GM19467 (cell line): ENCODE measurements around the gene SMOC1.

Source experiments
- ATAC-seq: cut with Tn5 transposase; IDR thresholded peaks from one replicate; pipeline ENCODE4 v1.9.1; 2021; ENCODE audit warnings: mild to moderate bottlenecking, moderate library complexity; ENCODE audit not compliant: unreplicated experiment

The SMOC1 gene

GRCh38 chr14:70033116-70033515, 153.9 kb downstream of the SMOC1 start:
- ATAC-seq: no peak

GRCh38 chr14:70033561-70033960, 154.3 kb downstream of the SMOC1 start:
- ATAC-seq: no peak

- no peak for ATAC-seq
Observed at GRCh38 chr14:70034257-70034656, 155.0 kb downstream of the SMOC1 start.

GRCh38 chr14:70036665-70037064, 157.4 kb downstream of the SMOC1 start:
- no peak for ATAC-seq

- no peak for ATAC-seq
Observed at GRCh38 chr14:70043001-70043400, 163.8 kb downstream of the SMOC1 start.

GRCh38 chr14:70045310-70045709, 166.1 kb downstream of the SMOC1 start:
- no peak for ATAC-seq

GRCh38 chr14:70045844-70046535, 166.8 kb downstream of the SMOC1 start:
- ATAC-seq: no peak

- no peak for ATAC-seq
Observed at GRCh38 chr14:70047598-70048312, 168.5 kb downstream of the SMOC1 start.

- no peak for ATAC-seq
Observed at GRCh38 chr14:70048313-70048654, 169.1 kb downstream of the SMOC1 start.

- ATAC-seq: no peak
Observed at GRCh38 chr14:70049605-70050004, 170.4 kb downstream of the SMOC1 start.

- no peak for ATAC-seq
Observed at GRCh38 chr14:70050136-70050535, 170.9 kb downstream of the SMOC1 start.

GRCh38 chr14:70052990-70053389, 173.8 kb downstream of the SMOC1 start:
- no peak for ATAC-seq

GRCh38 chr14:70057519-70058136, 178.4 kb downstream of the SMOC1 start:
- no peak for ATAC-seq

GRCh38 chr14:70059545-70059944, 180.3 kb downstream of the SMOC1 start:
- no peak for ATAC-seq

- ATAC-seq: no peak
Observed at GRCh38 chr14:70061108-70061507, 181.9 kb downstream of the SMOC1 start.

GRCh38 chr14:70064136-70064865, 185.1 kb downstream of the SMOC1 start:
- no peak for ATAC-seq

- ATAC-seq: no peak
Observed at GRCh38 chr14:70067810-70068209, 188.6 kb downstream of the SMOC1 start.

- no peak for ATAC-seq
Observed at GRCh38 chr14:70069186-70069585, 190.0 kb downstream of the SMOC1 start.

GRCh38 chr14:70073924-70074566, 194.8 kb downstream of the SMOC1 start:
- no peak for ATAC-seq

GRCh38 chr14:70077005-70077404, 197.8 kb downstream of the SMOC1 start:
- no peak for ATAC-seq

GRCh38 chr14:70077720-70078119, 198.5 kb downstream of the SMOC1 start:
- no peak for ATAC-seq
